RCC 7860 (cell line): ENCODE results near the gene MUCL3.
"Not testable (repeated sequence)": the region's sequence is repeated elsewhere in the genome, so short reads cannot be mapped to it uniquely, and the experiment has no call there.

Experiments used
- DNase-seq: peaks from one replicate; pipeline ENCODE4 v3.0.0-alpha.2; 2015; ENCODE audit warnings: low spot score
- FAIRE-seq: peaks from 2 replicates; lab custom pipeline; 2012; peaks lifted over from hg19 to GRCh38; lab: Jason Lieb, UNC

The MUCL3 gene

GRCh38 chr6:30908700-30909099, 32.1 kb upstream of the MUCL3 start:
- FAIRE-seq = no peak
- no peak for DNase-seq

- FAIRE-seq, DNase-seq: not testable (repeated sequence)
These were observed 30.3 kb upstream of the MUCL3 start for GRCh38 chr6:30910473-30910872.

- DNase-seq (no peak), FAIRE-seq (no peak)
These were observed 27.8 kb upstream of the MUCL3 start for GRCh38 chr6:30912746-30913520.

- no peak for DNase-seq
These were observed 27.1 kb upstream of the MUCL3 start for GRCh38 chr6:30913721-30914075.

GRCh38 chr6:30914076-30914853, 26.5 kb upstream of the MUCL3 start, which contains the start of gene VARS2:
Gene VARS2 (plus strand): TSS chr6:30914238. CDS start chr6:30914837, 599 bp downstream.
- DNase-seq (peak; percentile 77), FAIRE-seq (no peak)

More at GRCh38 chr6:30913721-30914075, 27.1 kb upstream of the MUCL3 start:
- FAIRE-seq = no peak

- FAIRE-seq (no peak), DNase-seq (no peak)
These were observed 25.8 kb upstream of the MUCL3 start for GRCh38 chr6:30914854-30915590.

GRCh38 chr6:30915591-30915946, 25.2 kb upstream of the MUCL3 start:
- FAIRE-seq (no peak), DNase-seq (peak; percentile 38)

GRCh38 chr6:30917041-30917440, 23.7 kb upstream of the MUCL3 start:
- FAIRE-seq (no peak), DNase-seq (no peak)

GRCh38 chr6:30917487-30917886, 23.3 kb upstream of the MUCL3 start:
- no peak for FAIRE-seq
- no peak for DNase-seq

- DNase-seq = no peak
- FAIRE-seq = no peak
These were observed 22.1 kb upstream of the MUCL3 start for GRCh38 chr6:30918670-30919069.

GRCh38 chr6:30922447-30922852, 18.3 kb upstream of the MUCL3 start:
- no peak for DNase-seq
- FAIRE-seq = no peak

- FAIRE-seq, DNase-seq: not testable (repeated sequence)
These were observed 16.6 kb upstream of the MUCL3 start for GRCh38 chr6:30924040-30924627.

- FAIRE-seq (no peak), DNase-seq (peak; percentile 37)
These were observed 14.1 kb upstream of the MUCL3 start for GRCh38 chr6:30926644-30927043.

- DNase-seq, FAIRE-seq: not testable (repeated sequence)
These were observed 13.7 kb upstream of the MUCL3 start for GRCh38 chr6:30927080-30927479.

- FAIRE-seq (no peak), DNase-seq (no peak)
These were observed 12.1 kb upstream of the MUCL3 start for GRCh38 chr6:30928677-30929076.

GRCh38 chr6:30930506-30930905, 10.3 kb upstream of the MUCL3 start:
- FAIRE-seq = no peak

GRCh38 chr6:30931272-30931671, 9.5 kb upstream of the MUCL3 start:
- DNase-seq = no peak
- FAIRE-seq = no peak

More at GRCh38 chr6:30930506-30930905, 10.3 kb upstream of the MUCL3 start:
- DNase-seq = no peak

GRCh38 chr6:30931969-30932645, 8.7 kb upstream of the MUCL3 start, which contains the start of gene SFTA2:
Gene SFTA2 (minus strand): TSS chr6:30932170. CDS start chr6:30932096, 74 bp downstream.
- DNase-seq (no peak), FAIRE-seq (no peak)

- DNase-seq (no peak), FAIRE-seq (no peak)
These were observed 8.0 kb upstream of the MUCL3 start for GRCh38 chr6:30932665-30933365.

- FAIRE-seq = no peak
These were observed 5.8 kb upstream of the MUCL3 start for GRCh38 chr6:30935018-30935417.

More at GRCh38 chr6:30935018-30935417, 5.8 kb upstream of the MUCL3 start:
- DNase-seq = no peak
